OCI-LY7 (cell line): ENCODE results near the gene CD36.

ENCODE experiments used
- CTCF ChIP-seq: fragments of 200-600 bp; sonication (generic); conservative IDR thresholded peaks from 2 replicates; pipeline ENCODE4 v1.5.1; 2014; ENCODE audit warnings: mild to moderate bottlenecking, antibody characterized with exemption, low read length, moderate library complexity, mixed read lengths
- EZH2phosphoT487 ChIP-seq: fragments of 200-600 bp; sonication (generic); IDR thresholded peaks from 2 replicates; pipeline ENCODE4 v1.6.1; 2018; ENCODE audit warnings: low read depth, borderline replicate concordance, mild to moderate bottlenecking, mixed run types, antibody characterized with exemption, low read length, moderate library complexity, mixed read lengths

DNA sequence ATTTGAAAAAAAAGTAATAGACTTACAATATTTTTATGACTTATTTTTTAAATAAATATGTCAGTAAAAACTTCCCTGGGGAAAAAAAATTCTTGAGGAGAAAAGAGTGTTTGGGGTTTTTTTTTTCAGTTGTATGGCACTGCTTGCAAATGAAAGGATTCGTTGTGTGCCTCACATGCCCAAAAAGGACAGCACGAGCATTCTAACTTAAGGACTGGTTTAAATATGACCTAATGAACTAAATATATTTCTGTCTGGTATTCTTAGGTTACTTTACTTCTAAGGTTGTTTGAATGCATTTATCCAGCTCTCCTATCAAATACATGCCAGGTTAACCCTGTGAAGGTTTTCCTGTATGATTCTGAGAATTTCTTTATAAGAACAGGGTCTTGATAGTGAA lies 988 bp upstream of the CD36 start:
- TF ChIP-seq CTCF, result no peak
- TF ChIP-seq EZH2phosphoT487, result no peak
